HK-2 (cell line): ENCODE data around the gene TNFSF8.

Experiments
- DNase-seq: peaks from one replicate; pipeline ENCODE4 v3.0.0-alpha.2; 2018; ENCODE audit not compliant: unreplicated experiment

The TNFSF8 gene

GRCh38 chr9:114930056-114930812, at the start of gene TNFSF8:
TNFSF8 (minus strand) TSS chr9:114930591; CDS start chr9:114930303, 288 bp downstream.
- DNase-seq = no peak

GRCh38 chr9:114973216-114973615, 42.8 kb upstream of the TNFSF8 start:
- DNase-seq = no peak

GRCh38 chr9:114972510-114973136, 42.2 kb upstream of the TNFSF8 start:
- no peak for DNase-seq

- no peak for DNase-seq
Measured at GRCh38 chr9:114969269-114969668, 38.9 kb upstream of the TNFSF8 start.

- no peak for DNase-seq
Measured at GRCh38 chr9:114968671-114969070, 38.3 kb upstream of the TNFSF8 start.

- no peak for DNase-seq
Measured at GRCh38 chr9:114965564-114965963, 35.2 kb upstream of the TNFSF8 start.

- no peak for DNase-seq
Measured at GRCh38 chr9:114962809-114963208, 32.4 kb upstream of the TNFSF8 start.

GRCh38 chr9:114960276-114960675, 29.9 kb upstream of the TNFSF8 start:
- DNase-seq = no peak

GRCh38 chr9:114958844-114959235, 28.4 kb upstream of the TNFSF8 start:
- no peak for DNase-seq

- no peak for DNase-seq
Measured at GRCh38 chr9:114958021-114958843, 27.8 kb upstream of the TNFSF8 start.

- no peak for DNase-seq
Measured at GRCh38 chr9:114957558-114957957, 27.2 kb upstream of the TNFSF8 start.

GRCh38 chr9:114954956-114955582, 24.7 kb upstream of the TNFSF8 start:
- no peak for DNase-seq

- DNase-seq = no peak
Measured at GRCh38 chr9:114953959-114954358, 23.6 kb upstream of the TNFSF8 start.

GRCh38 chr9:114953046-114953445, 22.7 kb upstream of the TNFSF8 start:
- no peak for DNase-seq

- DNase-seq = no peak
Measured at GRCh38 chr9:114950761-114951160, 20.4 kb upstream of the TNFSF8 start.

- DNase-seq = no peak
Measured at GRCh38 chr9:114947058-114947457, 16.7 kb upstream of the TNFSF8 start.

GRCh38 chr9:114945616-114946412, 15.4 kb upstream of the TNFSF8 start:
- no peak for DNase-seq

GRCh38 chr9:114941376-114941775, 11.0 kb upstream of the TNFSF8 start:
- DNase-seq = no peak

- DNase-seq = no peak
Measured at GRCh38 chr9:114938687-114939575, 8.5 kb upstream of the TNFSF8 start.

GRCh38 chr9:114937516-114937915, 7.1 kb upstream of the TNFSF8 start:
- no peak for DNase-seq
